AG04450 (cell line): ENCODE data around the gene HOXA11. TPM values are rescaled to one million over a fixed set of nuclear protein-coding genes. Genes with fewer than 3 reads are reported as not detected.
A peak's percentile ranks its signal among the peaks of the same experiment; 100 is the strongest.

Experiments used
- CTCF ChIA-PET: fragments of 300-600, 350-600 bp; formaldehyde crosslinking; extraction: SDS; loops from one replicate; lab custom pipeline; 2022; ENCODE audit warnings: antibody characterized with exemption, inconsistent platforms; lab: Charles Lee
- POLR2A ChIA-PET: fragments of 350-600 bp; formaldehyde crosslinking; extraction: SDS; loops from one replicate; lab custom pipeline; 2021; ENCODE audit warnings: antibody characterized with exemption, inconsistent platforms; lab: Yijun Ruan, JAX
- DNase-seq: peaks from one replicate; pipeline ENCODE4 v3.0.0-alpha.2; 2011; ENCODE audit warnings: low read depth, low spot score
- H3K27ac ChIP-seq: one replicate; pipeline ENCODE4 v1.5.1; 2012; ENCODE audit warnings: low read depth, low read length, control low read depth
- H3K27me3 ChIP-seq: one replicate; pipeline ENCODE4 v1.6.0; 2012; ENCODE audit warnings: low read length; ENCODE audit not compliant: control insufficient read depth, insufficient read depth
- H3K4me3 ChIP-seq: 2 replicates; pipeline ENCODE4 v1.5.1; 2011; ENCODE audit warnings: mild to moderate bottlenecking, low read depth, low read length, control low read depth
- H3K9me3 ChIP-seq: 2 replicates; pipeline ENCODE4 v1.5.1; 2012; ENCODE audit warnings: low read length; ENCODE audit not compliant: control insufficient read depth, insufficient read depth
- polyA plus RNA-seq: library from polyadenylated mRNA; depleted of rRNA; stranded (reverse); fragments of >200 nt; gene quantifications from 2 replicates; pipeline ENCODE4 v1.2.3, GENCODE V29; 2011
- TF ChIP-seq, protein P1 (sequence below): IDR thresholded peaks from 2 replicates; pipeline ENCODE4 v1.5.1; 2011; ENCODE audit warnings: low read depth, low read length, control low read depth, inconsistent platforms

The HOXA11 gene
- polyA plus RNA-seq, 1 experiment: 0.04 TPM

DNA sequence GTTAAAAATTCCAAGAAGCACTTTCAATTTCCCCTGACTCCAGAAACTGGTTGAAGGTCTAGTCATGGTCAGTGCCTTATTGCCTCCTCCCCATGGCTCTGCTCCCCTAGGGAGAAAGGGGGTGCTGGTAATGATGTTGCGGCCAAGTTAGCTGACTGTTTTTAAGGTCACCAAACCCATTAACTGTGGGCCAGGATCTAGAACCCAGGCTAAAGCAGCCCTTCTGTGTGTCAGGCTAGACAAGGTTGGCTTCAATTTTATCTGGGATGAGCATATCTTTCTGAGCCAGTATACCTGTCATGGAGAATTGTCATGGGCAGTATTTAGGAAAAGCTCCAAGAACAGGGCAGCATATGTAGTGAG, 26.0 kb upstream of the HOXA11 start:
- DNase-seq: no peak
- POLR2A ChIA-PET: no interaction called here
- peaks cover 96% of the 10 kb centered on the region for H3K27me3 ChIP-seq
- CTCF ChIA-PET: interaction anchor here (0.6 to 2.7 kb wide), 23 partner anchors 9 to 886 kb away, joined by 3 to 32 read pairs (median 6); partner anchors contain the start of gene HOXA11
- H3K4me3 ChIP-seq: no peak overlapping the region
- TF ChIP-seq, protein P1, sequence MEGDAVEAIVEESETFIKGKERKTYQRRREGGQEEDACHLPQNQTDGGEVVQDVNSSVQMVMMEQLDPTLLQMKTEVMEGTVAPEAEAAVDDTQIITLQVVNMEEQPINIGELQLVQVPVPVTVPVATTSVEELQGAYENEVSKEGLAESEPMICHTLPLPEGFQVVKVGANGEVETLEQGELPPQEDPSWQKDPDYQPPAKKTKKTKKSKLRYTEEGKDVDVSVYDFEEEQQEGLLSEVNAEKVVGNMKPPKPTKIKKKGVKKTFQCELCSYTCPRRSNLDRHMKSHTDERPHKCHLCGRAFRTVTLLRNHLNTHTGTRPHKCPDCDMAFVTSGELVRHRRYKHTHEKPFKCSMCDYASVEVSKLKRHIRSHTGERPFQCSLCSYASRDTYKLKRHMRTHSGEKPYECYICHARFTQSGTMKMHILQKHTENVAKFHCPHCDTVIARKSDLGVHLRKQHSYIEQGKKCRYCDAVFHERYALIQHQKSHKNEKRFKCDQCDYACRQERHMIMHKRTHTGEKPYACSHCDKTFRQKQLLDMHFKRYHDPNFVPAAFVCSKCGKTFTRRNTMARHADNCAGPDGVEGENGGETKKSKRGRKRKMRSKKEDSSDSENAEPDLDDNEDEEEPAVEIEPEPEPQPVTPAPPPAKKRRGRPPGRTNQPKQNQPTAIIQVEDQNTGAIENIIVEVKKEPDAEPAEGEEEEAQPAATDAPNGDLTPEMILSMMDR: no peak
- H3K27ac ChIP-seq: no peak overlapping the region
- H3K9me3 ChIP-seq: peaks cover 9% of the 10 kb centered on the region; the same call in 1 of the 2 replicates

DNA sequence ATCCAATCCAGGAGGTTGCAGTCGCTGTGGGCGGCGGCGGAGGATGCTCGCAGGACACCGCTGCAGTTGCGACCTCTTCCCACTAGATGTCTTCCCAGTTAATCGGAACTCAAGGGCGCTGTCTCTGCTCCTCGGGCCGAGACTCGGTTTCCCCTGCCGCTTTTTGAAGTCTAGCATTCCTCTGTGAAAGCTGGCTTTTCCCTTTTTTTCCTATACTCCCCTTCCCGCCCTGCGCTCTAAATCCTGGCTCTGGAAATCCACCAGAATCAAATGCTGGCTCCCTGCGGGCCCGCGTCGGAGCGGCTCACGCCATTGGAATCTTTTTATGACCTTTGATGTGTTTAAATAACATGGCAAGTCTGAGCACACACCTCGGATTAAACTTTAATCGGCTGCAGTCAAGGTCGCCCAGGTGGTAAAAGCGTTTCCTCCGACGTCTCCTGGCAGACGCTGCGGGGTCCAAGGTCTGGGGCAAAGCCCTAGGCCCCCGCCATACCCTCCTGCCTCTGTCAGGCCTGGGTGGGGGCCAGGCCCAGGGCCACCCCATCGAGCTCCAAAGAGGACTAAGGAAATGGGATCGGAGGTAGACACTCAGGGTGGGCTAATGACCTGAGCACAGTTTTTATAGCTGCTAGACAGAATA, 25.5 kb upstream of the HOXA11 start:
- H3K27me3 ChIP-seq: peaks cover 98% of the 10 kb centered on the region
- H3K9me3 ChIP-seq: peaks cover 12% of the 10 kb centered on the region; the same call in 1 of the 2 replicates
- POLR2A ChIA-PET: no interaction called here
- no peak overlapping the region for H3K27ac ChIP-seq
- TF ChIP-seq, protein P1: peak; percentile 81
- peak overlapping the region; percentile 37 for H3K4me3 ChIP-seq
- DNase-seq: no peak
- CTCF ChIA-PET: interaction anchor here (0.6 to 2.7 kb wide), 28 partner anchors 10 to 886 kb away, joined by 3 to 32 read pairs (median 6); partner anchors contain the start of gene HOXA11

DNA sequence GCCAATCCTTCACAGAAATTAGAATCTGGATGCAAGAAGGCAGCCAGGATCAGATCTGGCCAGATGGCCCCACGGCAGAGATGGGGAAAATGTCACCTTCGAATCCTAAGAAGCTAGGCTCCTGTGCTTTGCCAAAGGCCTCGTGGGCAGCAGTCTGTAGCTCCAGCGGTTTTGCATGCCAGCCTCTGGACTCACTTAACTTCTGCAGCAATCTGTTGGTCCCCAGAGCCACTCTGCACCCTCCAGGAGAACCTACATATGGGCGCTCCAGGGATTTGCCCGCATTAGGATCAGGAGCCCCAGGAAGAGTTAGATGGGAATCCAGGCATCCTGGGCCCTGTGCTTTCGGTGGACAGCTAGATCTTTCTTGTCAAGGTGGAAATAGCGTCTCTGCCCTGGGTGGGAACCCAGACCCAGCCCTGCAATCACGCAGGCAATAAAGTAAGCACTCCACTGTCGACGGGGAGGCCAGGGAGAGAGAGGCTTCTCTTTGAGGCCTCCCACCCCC, 25.0 kb upstream of the HOXA11 start:
- H3K4me3 ChIP-seq: no peak overlapping the region
- TF ChIP-seq, protein P1: no peak
- H3K27me3 ChIP-seq: peaks cover 98% of the 10 kb centered on the region
- ChIA-PET CTCF (interaction anchor here (0.7 to 2.7 kb wide), 21 partner anchors 10 to 884 kb away, joined by 3 to 32 read pairs (median 6); partner anchors contain the start of gene HOXA11), POLR2A (no interaction called here)
- H3K9me3 ChIP-seq: peaks cover 15% of the 10 kb centered on the region; the same call in 1 of the 2 replicates
- DNase-seq: no peak
- H3K27ac ChIP-seq: no peak overlapping the region

DNA sequence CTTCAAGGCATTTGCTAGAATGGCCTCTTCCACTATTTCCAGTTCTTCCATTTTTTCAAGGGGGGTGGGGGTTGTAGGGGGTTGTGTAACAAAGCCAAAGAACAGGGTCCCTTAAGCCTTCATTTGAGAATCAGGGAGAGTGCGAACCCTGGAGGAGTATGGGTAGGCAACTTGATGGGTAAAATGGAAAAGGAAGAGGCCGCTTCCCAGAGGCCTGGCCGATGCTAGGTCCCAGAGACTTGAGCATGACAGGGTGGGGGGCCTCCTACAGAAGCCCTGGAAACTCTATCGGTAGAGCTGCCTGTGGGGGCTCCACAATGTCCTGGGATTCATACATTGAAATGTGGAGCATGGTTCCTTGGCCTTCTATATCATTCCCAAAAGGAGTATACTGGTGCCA, 24.0 kb upstream of the HOXA11 start:
- Histone ChIP-seq H3K27me3 (peaks cover 99% of the 10 kb centered on the region), H3K27ac (no peak overlapping the region), H3K9me3 (peaks cover 15% of the 10 kb centered on the region; the same call in 1 of the 2 replicates), H3K4me3 (no peak overlapping the region)
- DNase-seq: no peak
- ChIA-PET CTCF (interaction anchor here (0.8 to 2.7 kb wide), 12 partner anchors 11 to 811 kb away, joined by 3 to 32 read pairs (median 8); no protein-coding TSS in a partner anchor), POLR2A (no interaction called here)
- TF ChIP-seq, protein P1: no peak
